ENCODE measurements around the gene CNTN4. TPM values are rescaled to one million over a fixed set of nuclear protein-coding genes. Genes with fewer than 3 reads are reported as not detected.

CNTN4 gene
- total RNA-seq, 1 donor from 2014 or later: not detected

GRCh38 chr3:2484162-2485026 is 385.7 kb downstream of the CNTN4 start:
- Mint-ChIP-seq H3K36me3 (ENCODE audit: low read depth, unreplicated experiment) (no peaks in the 10 kb centered on the region), H3K27ac (ENCODE audit: unreplicated experiment) (no peak overlapping the region)

GRCh38 chr3:2485027-2485375 is 386.3 kb downstream of the CNTN4 start:
- no peak overlapping the region for H3K4me3 Mint-ChIP-seq (ENCODE audit: unreplicated experiment)
- no peaks in the 10 kb centered on the region for H3K36me3 Mint-ChIP-seq (ENCODE audit: low read depth, unreplicated experiment)
- no peak for FAIRE-seq
- no peaks in the 10 kb centered on the region for H3K27me3 Mint-ChIP-seq (ENCODE audit: low read depth, unreplicated experiment)
- H3K4me1 Mint-ChIP-seq (ENCODE audit: low read depth, unreplicated experiment): no peaks in the 10 kb centered on the region
- H3K27ac Mint-ChIP-seq (ENCODE audit: unreplicated experiment): no peak overlapping the region
- Histone ChIP-seq H3K9ac (ENCODE audit: low read length) (no peak overlapping the region), H3K27me3 (ENCODE audit: insufficient read depth, low read length) (no peaks in the 10 kb centered on the region), H2AFZ (ENCODE audit: low read depth, low read length) (no peak overlapping the region), H3K79me2 (ENCODE audit: insufficient read depth, low read length) (no peaks in the 10 kb centered on the region), H3K36me3 (ENCODE audit: insufficient read depth, low read length) (no peaks in the 10 kb centered on the region), H4K20me1 (ENCODE audit: insufficient read depth, low read length) (no peaks in the 10 kb centered on the region), H3K4me1 (ENCODE audit: insufficient read depth, low read length) (no peaks in the 10 kb centered on the region), H3K4me2 (ENCODE audit: low read length) (no peak overlapping the region), H3K4me3 (ENCODE audit: insufficient read depth, low read depth, low read length) (no peak overlapping the region), H3K27ac (ENCODE audit: low read depth, low read length) (no peak overlapping the region), H3K9me3 (ENCODE audit: insufficient read depth, low read depth, low read length) (no peaks in the 10 kb centered on the region)
- peaks cover 14% of the 10 kb centered on the region for H3K9me3 Mint-ChIP-seq (ENCODE audit: unreplicated experiment)
- no peak for DNase-seq (ENCODE audit: low read depth)
- TF ChIP-seq EZH2 (IDR thresholded peaks at IDR 0.05; ENCODE audit: insufficient read depth, low read length) (no peak), CTCF (IDR thresholded peaks at IDR 0.05; ENCODE audit: insufficient read depth, low read depth, low read length) (no peak)

More at GRCh38 chr3:2484162-2485026, 385.7 kb downstream of the CNTN4 start:
- Histone ChIP-seq H3K9me3 (ENCODE audit: insufficient read depth, low read depth, low read length) (no peaks in the 10 kb centered on the region), H3K27me3 (ENCODE audit: insufficient read depth, low read length) (no peaks in the 10 kb centered on the region), H3K27ac (ENCODE audit: low read depth, low read length) (no peak overlapping the region), H3K79me2 (ENCODE audit: insufficient read depth, low read length) (no peaks in the 10 kb centered on the region), H3K4me2 (ENCODE audit: low read length) (no peak overlapping the region), H3K4me1 (ENCODE audit: insufficient read depth, low read length) (no peaks in the 10 kb centered on the region), H3K9ac (ENCODE audit: low read length) (no peak overlapping the region), H3K36me3 (ENCODE audit: insufficient read depth, low read length) (no peaks in the 10 kb centered on the region), H3K4me3 (ENCODE audit: insufficient read depth, low read depth, low read length) (no peak overlapping the region), H2AFZ (ENCODE audit: low read depth, low read length) (no peak overlapping the region), H4K20me1 (ENCODE audit: insufficient read depth, low read length) (no peaks in the 10 kb centered on the region)
- no peak for DNase-seq (ENCODE audit: low read depth)
- no peak overlapping the region for H3K4me3 Mint-ChIP-seq (ENCODE audit: unreplicated experiment)
- no peaks in the 10 kb centered on the region for H3K27me3 Mint-ChIP-seq (ENCODE audit: low read depth, unreplicated experiment)
- FAIRE-seq: no peak
- no peaks in the 10 kb centered on the region for H3K4me1 Mint-ChIP-seq (ENCODE audit: low read depth, unreplicated experiment)
- TF ChIP-seq CTCF (IDR thresholded peaks at IDR 0.05; ENCODE audit: insufficient read depth, low read depth, low read length): no peak
- TF ChIP-seq EZH2 (IDR thresholded peaks at IDR 0.05; ENCODE audit: insufficient read depth, low read length): no peak
- peaks cover 14% of the 10 kb centered on the region for H3K9me3 Mint-ChIP-seq (ENCODE audit: unreplicated experiment)

- H3K79me2 ChIP-seq (ENCODE audit: insufficient read depth, low read length): no peaks in the 10 kb centered on the region
- no peak overlapping the region for H3K27ac ChIP-seq (ENCODE audit: low read depth, low read length)
- H3K4me2 ChIP-seq (ENCODE audit: low read length): no peak overlapping the region
- no peaks in the 10 kb centered on the region for H4K20me1 ChIP-seq (ENCODE audit: insufficient read depth, low read length)
- Mint-ChIP-seq H3K27me3 (ENCODE audit: low read depth, unreplicated experiment) (no peaks in the 10 kb centered on the region), H3K4me1 (ENCODE audit: low read depth, unreplicated experiment) (no peaks in the 10 kb centered on the region), H3K27ac (ENCODE audit: unreplicated experiment) (no peak overlapping the region), H3K4me3 (ENCODE audit: unreplicated experiment) (no peak overlapping the region), H3K36me3 (ENCODE audit: low read depth, unreplicated experiment) (no peaks in the 10 kb centered on the region), H3K9me3 (ENCODE audit: unreplicated experiment) (peaks cover 3% of the 10 kb centered on the region)
- H3K4me3 ChIP-seq (ENCODE audit: insufficient read depth, low read depth, low read length): no peak overlapping the region
- H2AFZ ChIP-seq (ENCODE audit: low read depth, low read length): no peak overlapping the region
- FAIRE-seq (no peak), DNase-seq (ENCODE audit: low read depth) (no peak)
- H3K9ac ChIP-seq (ENCODE audit: low read length): no peak overlapping the region
- TF ChIP-seq CTCF (IDR thresholded peaks at IDR 0.05; ENCODE audit: insufficient read depth, low read depth, low read length) (no peak), EZH2 (IDR thresholded peaks at IDR 0.05; ENCODE audit: insufficient read depth, low read length) (no peak)
- no peaks in the 10 kb centered on the region for H3K36me3 ChIP-seq (ENCODE audit: insufficient read depth, low read length)
- H3K27me3 ChIP-seq (ENCODE audit: insufficient read depth, low read length): no peaks in the 10 kb centered on the region
- peaks cover 8% of the 10 kb centered on the region for H3K9me3 ChIP-seq (ENCODE audit: insufficient read depth, low read depth, low read length)
- H3K4me1 ChIP-seq (ENCODE audit: insufficient read depth, low read length): no peaks in the 10 kb centered on the region
Measured at GRCh38 chr3:2495746-2496145, 397.1 kb downstream of the CNTN4 start.
